Omental fat pad (tissue), 4 donors: ENCODE data around the gene DESI1. TPM values are rescaled to one million over a fixed set of nuclear protein-coding genes. Genes with fewer than 3 reads are reported as not detected.

Experiments
- ATAC-seq: fragments of 150-250 bp; one replicate; pipeline ENCODE4 v1.9.1; 2016; ENCODE audit warnings: mild to moderate bottlenecking, moderate library complexity; ENCODE audit not compliant: low FRiP score
- DNase-seq: peaks from one replicate; pipeline ENCODE4 v3.0.0-alpha.2; 2019; ENCODE audit warnings: low spot score
- small RNA-seq: library from RNA; depleted of rRNA; stranded (forward); fragments of <200 nt; gene quantifications from one replicate; pipeline ENCODE3, GENCODE V24; 2016
- total RNA-seq, 4 donors: library from RNA; depleted of rRNA; stranded (reverse); fragments of >200 nt; gene quantifications; one replicate each; pipeline ENCODE4 v1.1.0, GENCODE V29; 2016
- TF ChIP-seq, protein P1 (sequence below), 3 donors: fragments of 450-650 bp; IDR thresholded peaks; one replicate each; pipeline ENCODE4 v1.5.1; 2016 to 2017; ENCODE audit warnings: antibody characterized with exemption in 3 of 3, mild to moderate bottlenecking in 3 of 3, moderate library complexity in 2 of 3

DESI1 gene
- total RNA-seq, 4 donors from 2014 or later: 16.0 to 22.1 (median 19.5) TPM

DNA sequence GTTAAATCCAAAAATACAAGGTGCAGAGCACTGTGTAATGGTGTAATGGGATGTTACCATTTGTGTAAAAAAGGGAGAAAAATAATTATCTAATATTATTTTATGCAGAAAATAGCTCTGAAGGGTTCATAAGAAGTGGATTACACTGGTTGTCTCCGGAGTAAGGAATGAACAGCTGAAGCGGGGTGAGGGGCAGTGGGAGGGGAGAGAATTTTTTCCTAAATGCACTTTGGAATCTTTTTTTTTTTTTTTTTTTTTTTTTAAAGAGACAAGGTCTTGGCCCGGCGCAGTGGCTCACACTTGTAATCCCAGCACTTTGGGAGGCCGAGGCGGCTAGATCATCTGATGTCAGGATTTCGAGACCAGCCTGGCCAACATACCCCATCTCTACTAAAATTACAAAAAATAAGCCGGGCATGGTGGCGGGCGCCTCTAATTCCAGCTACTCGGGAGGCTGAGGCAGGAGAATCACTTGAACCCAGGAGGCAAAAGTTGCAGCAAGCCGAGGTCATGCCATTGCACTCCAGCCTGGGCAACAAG is 69.8 kb downstream of the DESI1 start:
- TF ChIP-seq, protein P1, sequence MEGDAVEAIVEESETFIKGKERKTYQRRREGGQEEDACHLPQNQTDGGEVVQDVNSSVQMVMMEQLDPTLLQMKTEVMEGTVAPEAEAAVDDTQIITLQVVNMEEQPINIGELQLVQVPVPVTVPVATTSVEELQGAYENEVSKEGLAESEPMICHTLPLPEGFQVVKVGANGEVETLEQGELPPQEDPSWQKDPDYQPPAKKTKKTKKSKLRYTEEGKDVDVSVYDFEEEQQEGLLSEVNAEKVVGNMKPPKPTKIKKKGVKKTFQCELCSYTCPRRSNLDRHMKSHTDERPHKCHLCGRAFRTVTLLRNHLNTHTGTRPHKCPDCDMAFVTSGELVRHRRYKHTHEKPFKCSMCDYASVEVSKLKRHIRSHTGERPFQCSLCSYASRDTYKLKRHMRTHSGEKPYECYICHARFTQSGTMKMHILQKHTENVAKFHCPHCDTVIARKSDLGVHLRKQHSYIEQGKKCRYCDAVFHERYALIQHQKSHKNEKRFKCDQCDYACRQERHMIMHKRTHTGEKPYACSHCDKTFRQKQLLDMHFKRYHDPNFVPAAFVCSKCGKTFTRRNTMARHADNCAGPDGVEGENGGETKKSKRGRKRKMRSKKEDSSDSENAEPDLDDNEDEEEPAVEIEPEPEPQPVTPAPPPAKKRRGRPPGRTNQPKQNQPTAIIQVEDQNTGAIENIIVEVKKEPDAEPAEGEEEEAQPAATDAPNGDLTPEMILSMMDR (IDR thresholded peaks at IDR 0.05): no peak
- no peak for DNase-seq
- no peak for ATAC-seq

DNA sequence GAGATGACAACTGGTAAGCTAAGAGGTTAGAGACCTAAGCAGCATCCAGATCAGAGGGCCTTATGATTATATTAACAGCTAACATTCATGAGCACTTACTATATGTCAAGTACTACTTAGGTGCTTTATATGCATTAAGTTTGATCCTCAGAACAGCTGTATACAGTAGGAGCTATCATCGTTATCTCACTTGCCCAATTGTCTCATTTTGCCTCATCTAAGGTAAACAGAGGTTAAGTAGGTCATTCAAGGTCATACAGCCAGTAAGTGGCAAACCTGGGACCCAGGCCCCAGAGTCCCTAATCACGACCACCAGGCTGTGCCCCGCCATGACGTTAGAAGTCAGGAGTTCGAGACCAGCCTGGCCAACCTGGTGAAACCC is 72.0 kb downstream of the DESI1 start:
- TF ChIP-seq, protein P1 (IDR thresholded peaks at IDR 0.05): no peak
- ATAC-seq: no peak

More for the DNA sequence above, 72.0 kb downstream of the DESI1 start:
- no peak for DNase-seq

Small RNA genes lying within 50 kb of the gene (small RNA-seq; reads per million reads assigned to genes)
- gene RF00019: not detected

Other genes with a start within 250 kb of the DESI1 start
- 10 to 100 TPM; 11.6 to 25.5 (median 18.1) TPM for gene TEF, start 239.1 kb downstream of the DESI1 start, total RNA-seq
- 100 to 1,000 TPM in 1 of 4 donors, 10 to 100 TPM in 3; 59.4 to 111 (median 64.1) TPM for gene TOB2, start 174.2 kb downstream of the DESI1 start, total RNA-seq
- gene PHF5A, start 152.4 kb downstream of the DESI1 start, total RNA-seq: 10 to 100 TPM; 35.2 to 46.8 (median 42.3) TPM
- gene ACO2, start 151.9 kb downstream of the DESI1 start, total RNA-seq: 100 to 1,000 TPM; 118 to 151 (median 131) TPM
- 10 to 100 TPM; 17.0 to 37.7 (median 22.3) TPM for gene POLR3H, start 76.6 kb downstream of the DESI1 start, total RNA-seq
- 1 to 10 TPM in 3 of 4 donors, under 1 TPM in 1; 0.32 to 7.8 (median 4.9) TPM for gene CSDC2, start 60.0 kb downstream of the DESI1 start, total RNA-seq
- 100 to 1,000 TPM in 1 of 4 donors, 10 to 100 TPM in 3; 39.3 to 168 (median 73.1) TPM for gene PMM1, start 31.2 kb downstream of the DESI1 start, total RNA-seq
- 100 to 1,000 TPM; 168 to 191 (median 181) TPM for gene XRCC6, start 252 bp upstream of the DESI1 start, total RNA-seq
- 100 to 1,000 TPM in 3 of 4 donors, 10 to 100 TPM in 1; 99.0 to 169 (median 126) TPM for gene SNU13, start 67.8 kb upstream of the DESI1 start, total RNA-seq
- 10 to 100 TPM in 1 of 4 donors, 1 to 10 TPM in 3; 2.3 to 16.9 (median 2.6) TPM for gene MEI1, start 78.5 kb upstream of the DESI1 start, total RNA-seq
- gene CCDC134, start 179.6 kb upstream of the DESI1 start, total RNA-seq: 1 to 10 TPM; 1.6 to 3.5 (median 3.4) TPM
- 10 to 100 TPM; 26.3 to 63.5 (median 33.8) TPM for gene SREBF2, start 212.1 kb upstream of the DESI1 start, total RNA-seq